Right atrium auricular region (tissue), 2 donors: ENCODE results near the gene PKIB. TPM values are rescaled to one million over a fixed set of nuclear protein-coding genes. Genes with fewer than 3 reads are reported as not detected.

ENCODE experiments used
- DNase-seq: peaks from one replicate; pipeline ENCODE4 v3.0.0-alpha.2; 2019; ENCODE audit warnings: low spot score
- H3K27ac ChIP-seq, 2 donors: fragments of 200-600 bp; sonication (generic); 1 replicate in 1 of 2; 2 replicates in 1 of 2; pipeline ENCODE4 v1.5.1; 2016 to 2019
- H3K27me3 ChIP-seq, 2 donors: fragments of 200-600 bp; sonication (generic); one replicate each; pipeline versions ENCODE4 v1.5.1 to v1.6.0; 2017 to 2019
- H3K36me3 ChIP-seq: fragments of 200-600 bp; sonication (generic); one replicate; pipeline ENCODE4 v1.5.1; 2016
- H3K4me1 ChIP-seq, 2 donors: fragments of 200-600 bp; sonication (generic); one replicate each; pipeline versions ENCODE4 v1.5.1 to v1.6.0; 2017 to 2019
- H3K4me3 ChIP-seq, 2 donors: fragments of 200-600 bp; sonication (generic); 1 replicate in 1 of 2; 2 replicates in 1 of 2; pipeline ENCODE4 v1.5.1; 2017 to 2019; ENCODE audit warnings: mild to moderate bottlenecking in 1 of 2, moderate library complexity in 1 of 2
- H3K9me3 ChIP-seq, 2 donors: fragments of 200-600 bp; sonication (generic); one replicate each; pipeline ENCODE4 v1.5.1; 2019
- CTCF ChIP-seq, 2 donors: fragments of 200-600 bp; sonication (generic); IDR thresholded peaks; one replicate each; pipeline ENCODE4 v1.5.1; 2019; ENCODE audit warnings: antibody characterized with exemption in 2 of 2
- total RNA-seq, 2 donors: library from RNA; depleted of rRNA; stranded (reverse); fragments of >200 nt; gene quantifications; one replicate each; pipeline ENCODE4 v1.1.0, GENCODE V29; 2016

The PKIB gene
- total RNA-seq, 2 donors from 2014 or later = not detected

- no peak for DNase-seq
- no peaks in the 10 kb centered on the region for H3K36me3 ChIP-seq
- H3K4me3 ChIP-seq = no peak overlapping the region
- TF ChIP-seq CTCF (IDR thresholded peaks at IDR 0.05) = no peak
- peaks cover 0 to 16% of the 10 kb centered on the region in 2 donors for H3K4me1 ChIP-seq
- no peaks in the 10 kb centered on the region for H3K9me3 ChIP-seq
- no peak overlapping the region for H3K27ac ChIP-seq
- H3K27me3 ChIP-seq = no peaks in the 10 kb centered on the region
Observed at GRCh38 chr6:122614303-122614702, 4.1 kb downstream of the PKIB start.

GRCh38 chr6:122615409-122615808, 5.2 kb downstream of the PKIB start:
- no peak for DNase-seq
- Histone ChIP-seq H3K4me3 (no peak overlapping the region), H3K36me3 (no peaks in the 10 kb centered on the region), H3K4me1 (peaks cover 0 to 10% of the 10 kb centered on the region in 2 donors), H3K27me3 (no peaks in the 10 kb centered on the region), H3K27ac (no peak overlapping the region), H3K9me3 (no peaks in the 10 kb centered on the region)
- no peak for TF ChIP-seq CTCF (IDR thresholded peaks at IDR 0.05)

- H3K36me3 ChIP-seq = no peaks in the 10 kb centered on the region
Observed at GRCh38 chr6:122616877-122617276, 6.7 kb downstream of the PKIB start.

GRCh38 chr6:122619309-122619708, 9.1 kb downstream of the PKIB start:
- TF ChIP-seq CTCF (IDR thresholded peaks at IDR 0.05) = no peak
- Histone ChIP-seq H3K36me3 (no peaks in the 10 kb centered on the region), H3K4me1 (no peaks in the 10 kb centered on the region), H3K27ac (no peak overlapping the region), H3K27me3 (no peaks in the 10 kb centered on the region), H3K9me3 (no peaks in the 10 kb centered on the region), H3K4me3 (no peak overlapping the region)
- DNase-seq = no peak

More at GRCh38 chr6:122616877-122617276, 6.7 kb downstream of the PKIB start:
- Histone ChIP-seq H3K27ac (no peak overlapping the region), H3K4me1 (no peaks in the 10 kb centered on the region), H3K4me3 (no peak overlapping the region), H3K9me3 (no peaks in the 10 kb centered on the region), H3K27me3 (no peaks in the 10 kb centered on the region)
- no peak for DNase-seq
- no peak for TF ChIP-seq CTCF (IDR thresholded peaks at IDR 0.05)

GRCh38 chr6:122620428-122620827, 10.2 kb downstream of the PKIB start:
- TF ChIP-seq CTCF (IDR thresholded peaks at IDR 0.05) = no peak
- H3K4me1 ChIP-seq = no peaks in the 10 kb centered on the region
- H3K4me3 ChIP-seq = no peak overlapping the region
- H3K9me3 ChIP-seq = no peaks in the 10 kb centered on the region
- no peaks in the 10 kb centered on the region for H3K27me3 ChIP-seq
- no peak overlapping the region for H3K27ac ChIP-seq
- no peak for DNase-seq
- no peaks in the 10 kb centered on the region for H3K36me3 ChIP-seq

GRCh38 chr6:122620902-122621301, 10.7 kb downstream of the PKIB start:
- no peak for TF ChIP-seq CTCF (IDR thresholded peaks at IDR 0.05)
- Histone ChIP-seq H3K36me3 (no peaks in the 10 kb centered on the region), H3K27ac (no peak overlapping the region), H3K27me3 (no peaks in the 10 kb centered on the region), H3K4me1 (no peaks in the 10 kb centered on the region), H3K9me3 (no peaks in the 10 kb centered on the region), H3K4me3 (no peak overlapping the region)
- no peak for DNase-seq
